Activated CD4-positive, alpha-beta T cell treated with anti-CD3 and anti-CD28 coated beads, Interleukin-2, amount 10 ng/mL, durations not matched to agents 7 days and 5 days (primary cell): ENCODE measurements around the gene CFAP251. TPM values are rescaled to one million over a fixed set of nuclear protein-coding genes. Genes with fewer than 3 reads are reported as not detected.

Source experiments
- CTCF ChIA-PET: fragments of 350-600 bp; sonication (Branson Sonifier 250); formaldehyde crosslinking; loops from one replicate; lab custom pipeline; 2021; ENCODE audit warnings: antibody characterized with exemption; lab: Charles Lee
- POLR2A ChIA-PET: fragments of 350-600 bp; sonication (Branson Sonifier 250); formaldehyde crosslinking; loops from one replicate; lab custom pipeline; 2021; ENCODE audit warnings: antibody characterized with exemption; lab: Charles Lee
- DNase-seq: peaks from one replicate; pipeline ENCODE4 v3.0.0-alpha.2; 2020
- H3K27ac Mint-ChIP-seq: one replicate; pipeline ENCODE4 v1.8.0; 2021; ENCODE audit warnings: mild to moderate bottlenecking, moderate library complexity, mixed read lengths
- H3K27me3 Mint-ChIP-seq: one replicate; pipeline ENCODE4 v1.8.0; 2021; ENCODE audit warnings: mixed read lengths
- H3K36me3 Mint-ChIP-seq: one replicate; pipeline ENCODE4 v1.8.0; 2021; ENCODE audit warnings: low read depth, mixed read lengths
- H3K4me1 Mint-ChIP-seq: one replicate; pipeline ENCODE4 v1.8.0; 2021; ENCODE audit warnings: mixed read lengths
- H3K4me3 Mint-ChIP-seq: one replicate; pipeline ENCODE4 v1.8.0; 2021; ENCODE audit warnings: mild to moderate bottlenecking, moderate library complexity, mixed read lengths
- H3K9me3 Mint-ChIP-seq: one replicate; pipeline ENCODE4 v1.8.0; 2021; ENCODE audit warnings: mixed read lengths
- total RNA-seq, 2 experiments: library from RNA; stranded (reverse); gene quantifications; one replicate each; pipeline ENCODE4 v1.2.3, GENCODE V29; 2021

Gene CFAP251
- total RNA-seq, 2 experiments from 2014 or later = 0.30 to 0.52 TPM

- CTCF ChIA-PET = interaction anchor here (0.7 to 0.9 kb wide), 2 partner anchors 9 to 25 kb away, joined by 3 read pairs; no protein-coding TSS in a partner anchor
- Mint-ChIP-seq H3K27me3 (no peaks in the 10 kb centered on the region), H3K4me1 (peaks cover 9% of the 10 kb centered on the region), H3K9me3 (no peaks in the 10 kb centered on the region), H3K36me3 (no peaks in the 10 kb centered on the region), H3K4me3 (no peak overlapping the region), H3K27ac (peak overlapping the region; percentile 55)
- POLR2A ChIA-PET = no interaction called here
- no peak for DNase-seq
Observed at GRCh38 chr12:121989276-121990113, 71.1 kb downstream of the CFAP251 start.

DNA sequence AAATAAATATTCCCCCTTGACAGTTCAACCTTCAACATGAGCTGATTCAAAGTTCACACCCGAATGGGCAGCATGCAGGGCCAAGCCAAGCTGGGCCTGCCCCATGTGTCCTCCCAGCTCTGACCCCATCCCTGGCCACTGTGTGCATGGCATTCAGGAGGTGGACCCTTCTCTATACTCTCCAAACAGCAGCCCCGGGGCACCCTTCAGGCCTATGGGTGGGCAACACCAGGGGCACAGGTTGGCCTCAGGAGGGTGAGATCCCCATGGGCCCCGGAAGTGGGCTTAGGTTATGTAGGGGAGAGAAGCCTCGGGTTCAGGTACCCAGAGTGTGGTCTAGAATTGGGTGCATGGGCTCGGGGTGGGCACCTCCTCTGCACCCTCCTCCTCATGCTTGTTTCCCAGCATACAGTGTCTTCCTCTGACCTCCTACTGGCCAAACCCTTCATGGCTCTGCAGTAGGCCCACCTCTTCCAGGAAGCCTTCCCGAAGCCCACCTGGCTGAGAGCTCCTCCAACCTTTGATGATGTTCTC, 71.8 kb downstream of the CFAP251 start:
- no peaks in the 10 kb centered on the region for H3K36me3 Mint-ChIP-seq
- no peak for DNase-seq
- no peak overlapping the region for H3K27ac Mint-ChIP-seq
- ChIA-PET POLR2A (no interaction called here), CTCF (interaction anchor here (0.7 to 0.9 kb wide), 2 partner anchors 10 to 24 kb away, joined by 3 read pairs; no protein-coding TSS in a partner anchor)
- no peaks in the 10 kb centered on the region for H3K9me3 Mint-ChIP-seq
- H3K27me3 Mint-ChIP-seq = no peaks in the 10 kb centered on the region
- no peak overlapping the region for H3K4me3 Mint-ChIP-seq
- H3K4me1 Mint-ChIP-seq = peaks cover 9% of the 10 kb centered on the region

DNA sequence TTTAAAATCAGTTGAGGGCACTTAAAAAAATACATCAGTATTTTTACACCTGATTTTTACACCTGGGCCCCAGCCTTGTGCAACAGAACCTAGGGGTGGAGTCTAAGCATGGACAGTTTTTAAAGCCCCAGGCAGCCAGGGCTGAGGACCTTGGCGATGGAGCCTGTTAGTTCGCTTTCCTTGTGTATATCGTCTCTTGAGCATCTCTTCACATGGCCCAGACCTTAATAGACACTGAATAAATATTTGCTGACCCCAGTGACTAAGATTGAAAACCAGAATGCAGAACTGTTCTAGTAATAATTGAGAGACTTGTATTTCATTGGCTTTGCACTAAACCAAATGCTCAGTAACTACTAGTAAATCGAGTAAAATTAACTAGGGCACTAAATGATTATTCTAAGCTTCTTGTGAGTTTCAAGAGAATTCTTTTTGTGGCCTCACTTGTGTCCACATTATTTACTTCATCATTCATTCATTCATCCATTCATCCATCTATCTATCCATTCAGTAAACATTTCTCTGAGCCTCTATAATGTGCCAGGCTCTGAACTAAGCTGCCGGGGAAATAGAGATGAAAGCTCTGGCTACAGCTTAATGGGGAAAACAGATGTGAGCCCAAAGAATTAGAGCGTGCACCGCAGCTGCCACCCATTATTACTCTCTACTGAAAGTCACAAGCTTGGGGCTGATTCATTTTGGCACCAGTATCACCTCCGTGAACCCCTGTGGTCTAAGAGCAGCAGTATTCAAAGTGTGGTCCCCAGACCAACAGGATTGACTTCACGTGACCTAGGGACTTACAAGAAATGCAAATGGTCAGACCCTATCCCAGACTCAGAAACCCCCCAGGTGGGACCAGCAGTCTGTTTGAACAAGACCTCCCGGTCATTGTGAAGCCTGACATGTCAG, 72.6 kb downstream of the CFAP251 start:
- no peak for DNase-seq
- Mint-ChIP-seq H3K27ac (no peak overlapping the region), H3K4me3 (no peak overlapping the region), H3K27me3 (no peaks in the 10 kb centered on the region), H3K4me1 (peaks cover 9% of the 10 kb centered on the region), H3K36me3 (no peaks in the 10 kb centered on the region), H3K9me3 (no peaks in the 10 kb centered on the region)
- ChIA-PET CTCF (interaction anchor here (0.6 to 1.4 kb wide), 3 partner anchors 41 to 102 kb away, joined by 3 to 4 read pairs (median 3); partner anchors contain the start of gene PSMD9), POLR2A (no interaction called here)

DNA sequence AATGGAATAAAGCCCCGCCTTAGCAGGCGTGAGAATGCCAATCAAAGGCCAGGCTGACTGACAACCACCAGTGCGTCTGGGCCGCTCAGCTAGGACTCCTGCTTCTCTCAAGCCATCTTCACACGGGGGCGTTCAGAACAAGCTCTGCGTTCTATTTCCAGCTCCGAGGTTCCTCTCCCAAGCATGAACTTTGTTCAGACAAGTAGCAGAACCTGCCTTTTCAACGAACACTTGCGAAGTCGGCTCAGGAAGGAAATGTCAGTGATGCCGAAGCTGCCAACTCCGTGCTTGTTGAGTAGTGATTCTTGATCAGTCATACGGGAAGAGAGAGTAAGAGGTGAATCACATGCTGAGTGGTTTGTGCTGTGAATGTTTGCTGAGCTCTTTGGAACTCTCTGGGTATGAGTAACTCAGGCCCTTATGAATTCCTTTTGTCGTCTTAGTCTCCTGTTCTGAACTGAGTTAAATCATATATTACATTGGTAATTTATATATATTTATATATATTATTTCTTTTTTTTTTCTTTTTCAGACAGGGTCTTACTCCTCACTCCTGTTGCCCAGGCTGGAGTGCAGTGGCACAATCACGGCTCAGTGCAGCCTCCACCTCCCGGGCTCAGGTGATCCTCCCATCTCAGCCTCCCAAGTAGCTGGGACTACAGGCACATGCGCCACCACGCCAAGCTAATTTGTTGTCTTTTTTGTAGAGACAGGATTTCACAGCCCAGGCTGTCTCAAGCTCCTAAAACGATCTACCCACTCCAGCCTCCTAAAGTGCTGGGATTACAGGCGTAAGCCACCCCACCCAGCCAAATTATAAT, 73.9 kb downstream of the CFAP251 start:
- H3K4me3 Mint-ChIP-seq = no peak overlapping the region
- POLR2A ChIA-PET = no interaction called here
- CTCF ChIA-PET = interaction anchor here (0.9 to 1.6 kb wide), 6 partner anchors 11 to 104 kb away, joined by 3 to 6 read pairs (median 4); partner anchors contain the start of genes CFAP251 and PSMD9
- H3K27me3 Mint-ChIP-seq = peaks cover 5% of the 10 kb centered on the region
- peaks cover 9% of the 10 kb centered on the region for H3K4me1 Mint-ChIP-seq
- peak; percentile 55 for DNase-seq
- peak overlapping the region; percentile 58 for H3K27ac Mint-ChIP-seq
- H3K36me3 Mint-ChIP-seq = no peaks in the 10 kb centered on the region
- no peaks in the 10 kb centered on the region for H3K9me3 Mint-ChIP-seq

DNA sequence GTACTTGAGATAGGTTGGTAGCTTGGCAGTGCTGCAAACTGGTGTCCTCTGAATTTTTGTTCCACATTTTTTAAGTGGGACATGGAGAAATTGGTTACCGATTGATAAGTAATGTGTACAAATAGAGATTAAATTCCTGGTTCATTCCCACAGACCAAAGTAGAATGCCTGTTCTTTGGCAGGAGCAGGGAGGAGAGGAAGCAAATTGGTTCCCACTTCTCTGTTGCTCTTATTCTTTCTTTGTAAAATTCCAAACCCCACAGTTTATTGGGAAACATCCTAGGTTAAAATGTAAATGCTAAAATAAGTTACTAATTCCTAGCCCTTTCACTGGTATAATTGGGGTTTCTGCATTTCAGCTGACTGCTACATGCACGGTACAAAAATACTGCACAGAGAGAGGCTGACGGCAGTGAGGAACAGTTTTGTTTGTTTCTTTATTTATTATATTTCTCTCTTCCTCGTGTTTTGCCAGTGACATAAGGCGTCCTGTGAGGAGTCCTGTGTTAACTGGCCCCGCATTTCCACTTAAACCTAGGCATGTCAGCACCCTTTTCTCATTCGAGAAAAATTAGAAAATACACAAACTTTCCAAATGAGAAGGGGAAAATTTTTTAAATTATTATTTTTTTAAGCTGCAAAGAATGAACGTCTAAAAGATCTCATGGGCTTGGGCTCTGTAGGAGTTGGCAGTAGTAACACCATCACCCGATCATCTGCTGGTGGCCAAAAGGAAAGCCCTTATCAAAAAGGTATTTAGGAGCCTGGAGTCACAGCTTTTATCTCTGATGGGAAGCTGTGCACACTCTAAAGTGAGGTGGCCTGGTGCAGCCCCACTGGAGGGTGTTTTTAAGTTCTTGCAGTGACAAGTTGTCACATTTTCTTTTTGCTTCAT, 77.9 kb downstream of the CFAP251 start:
- peaks cover 9% of the 10 kb centered on the region for H3K4me1 Mint-ChIP-seq
- ChIA-PET CTCF (no interaction called here), POLR2A (no interaction called here)
- H3K9me3 Mint-ChIP-seq = peaks cover 3% of the 10 kb centered on the region
- DNase-seq = no peak
- no peak overlapping the region for H3K4me3 Mint-ChIP-seq
- no peak overlapping the region for H3K27ac Mint-ChIP-seq
- no peaks in the 10 kb centered on the region for H3K36me3 Mint-ChIP-seq
- H3K27me3 Mint-ChIP-seq = peaks cover 10% of the 10 kb centered on the region

GRCh38 chr12:121996945-121997612, 78.7 kb downstream of the CFAP251 start:
- peaks cover 3% of the 10 kb centered on the region for H3K9me3 Mint-ChIP-seq
- no peak overlapping the region for H3K4me3 Mint-ChIP-seq
- ChIA-PET CTCF (interaction anchor here (0.6 kb wide), 1 partner anchor 452 kb away, joined by 3 read pairs; no protein-coding TSS in a partner anchor), POLR2A (no interaction called here)
- H3K27ac Mint-ChIP-seq = no peak overlapping the region
- H3K4me1 Mint-ChIP-seq = peaks cover 6% of the 10 kb centered on the region
- H3K27me3 Mint-ChIP-seq = peaks cover 10% of the 10 kb centered on the region
- no peak for DNase-seq
- H3K36me3 Mint-ChIP-seq = no peaks in the 10 kb centered on the region

GRCh38 chr12:122001466-122002209, 83.2 kb downstream of the CFAP251 start:
- ChIA-PET CTCF (interaction anchor here (1.6 kb wide), 1 partner anchor 121 kb away, joined by 4 read pairs; no protein-coding TSS in a partner anchor), POLR2A (no interaction called here)
- Mint-ChIP-seq H3K4me3 (no peak overlapping the region), H3K9me3 (peaks cover 3% of the 10 kb centered on the region), H3K36me3 (no peaks in the 10 kb centered on the region), H3K27me3 (peaks cover 17% of the 10 kb centered on the region), H3K27ac (no peak overlapping the region), H3K4me1 (peaks cover 27% of the 10 kb centered on the region)
- DNase-seq = no peak

DNA sequence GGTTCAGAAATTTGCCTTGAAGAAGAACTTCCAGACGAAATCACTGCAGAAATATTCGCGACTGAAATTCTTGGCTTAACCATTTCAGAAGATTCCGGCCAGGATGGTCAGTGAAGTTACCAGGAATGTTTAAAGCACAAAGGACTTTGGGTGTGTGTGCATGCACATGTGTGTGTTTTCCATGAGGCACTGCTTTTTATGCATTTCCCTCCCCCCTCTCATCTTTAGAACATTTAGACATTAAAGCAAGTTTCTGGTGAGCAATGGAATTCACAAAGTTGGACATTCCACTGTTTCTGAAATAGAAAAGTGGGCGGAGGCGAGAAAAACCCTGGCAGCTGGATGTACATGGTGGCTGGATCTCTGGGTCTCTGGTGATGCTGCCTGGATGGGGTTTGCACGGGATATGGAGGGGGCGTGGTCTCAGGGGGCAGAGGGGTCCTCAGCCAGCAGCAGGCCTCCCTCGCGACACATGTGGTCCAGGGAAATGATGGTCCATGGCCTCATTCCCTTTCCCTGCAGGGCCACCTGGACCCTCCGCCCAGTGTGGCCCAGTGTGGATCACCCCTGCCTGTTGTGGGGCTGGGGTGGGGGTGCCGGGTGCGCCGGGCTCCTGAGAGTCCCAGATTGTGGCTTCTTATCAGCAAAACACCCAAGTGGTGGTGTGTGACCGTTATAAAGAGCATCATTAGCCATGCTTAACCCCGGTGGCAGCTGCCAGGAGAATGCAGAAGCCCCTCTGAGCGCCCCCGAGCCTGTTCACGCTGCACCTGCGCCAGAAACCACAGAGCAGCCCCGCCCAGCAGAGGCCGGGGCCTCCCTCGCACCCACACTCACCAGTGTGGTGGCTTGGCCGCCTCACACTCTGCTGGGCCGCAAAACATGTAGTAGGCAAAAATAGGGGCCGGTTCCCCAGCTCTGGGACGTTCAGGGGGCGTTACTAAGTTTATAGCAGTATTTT, 85.5 kb downstream of the CFAP251 start:
- Mint-ChIP-seq H3K4me3 (no peak overlapping the region), H3K27ac (peak overlapping the region; percentile 38), H3K27me3 (peaks cover 15% of the 10 kb centered on the region), H3K36me3 (no peaks in the 10 kb centered on the region), H3K4me1 (peaks cover 37% of the 10 kb centered on the region), H3K9me3 (peaks cover 3% of the 10 kb centered on the region)
- ChIA-PET CTCF (no interaction called here), POLR2A (no interaction called here)
- DNase-seq = no peak

GRCh38 chr12:122004633-122005071, 86.3 kb downstream of the CFAP251 start:
- Mint-ChIP-seq H3K27me3 (peaks cover 13% of the 10 kb centered on the region), H3K4me1 (peaks cover 37% of the 10 kb centered on the region), H3K27ac (no peak overlapping the region), H3K4me3 (no peak overlapping the region), H3K36me3 (no peaks in the 10 kb centered on the region), H3K9me3 (peaks cover under 1% of the 10 kb centered on the region)
- POLR2A ChIA-PET = no interaction called here
- CTCF ChIA-PET = no interaction called here
- DNase-seq = no peak
